DND-41 (cell line): ENCODE results near the gene LAMC1.

ENCODE experiments used
- ATAC-seq: fragments of 200-7000 bp; cut with Tn5 transposase; 3 replicates; pipeline ENCODE4 v1.9.1; 2021; ENCODE audit warnings: low read depth; ENCODE audit not compliant: insufficient read depth
- DNase-seq: peaks from one replicate; pipeline ENCODE4 v3.0.0-alpha.2; 2020
- H2AFZ ChIP-seq: 2 replicates; pipeline ENCODE4 v1.6.0; 2012; ENCODE audit warnings: low read depth, low read length
- H3K27ac ChIP-seq: 2 replicates; pipeline ENCODE4 v1.5.1; 2012; ENCODE audit warnings: low read length, inconsistent platforms
- H3K27me3 ChIP-seq: fragments of 200-600 bp; sonication (generic); 2 replicates; pipeline ENCODE4 v1.6.0; 2012; ENCODE audit warnings: low read length, mild to moderate bottlenecking, inconsistent platforms; ENCODE audit not compliant: insufficient read depth, poor library complexity
- H3K36me3 ChIP-seq: 2 replicates; pipeline ENCODE4 v1.5.1; 2012; ENCODE audit warnings: low read length, inconsistent platforms; ENCODE audit not compliant: insufficient read depth
- H3K4me1 ChIP-seq: 2 replicates; pipeline ENCODE4 v1.5.1; 2012; ENCODE audit warnings: mild to moderate bottlenecking, low read length; ENCODE audit not compliant: insufficient read depth
- H3K4me2 ChIP-seq: 2 replicates; pipeline ENCODE4 v1.6.0; 2012; ENCODE audit warnings: mild to moderate bottlenecking, moderate library complexity, low read length, inconsistent platforms; ENCODE audit not compliant: insufficient read depth
- H3K4me3 ChIP-seq, 2 experiments: fragments of 200-600 bp in 1 of 2; shearing (Covaris generic) in 1 of 2; 2 replicates each; pipeline ENCODE4 v1.5.1; 2012 to 2016; ENCODE audit warnings: inconsistent platforms in 2 of 2, low read length in 2 of 2, mild to moderate bottlenecking in 2 of 2, low read depth in 1 of 2, moderate library complexity in 1 of 2
- H3K79me2 ChIP-seq: 2 replicates; pipeline ENCODE4 v1.6.0; 2012; ENCODE audit warnings: low read length, inconsistent platforms; ENCODE audit not compliant: insufficient read depth
- H3K9ac ChIP-seq: 2 replicates; pipeline ENCODE4 v1.6.0; 2012; ENCODE audit warnings: low read depth, mild to moderate bottlenecking, inconsistent platforms, low read length, moderate library complexity
- H3K9me3 ChIP-seq: 2 replicates; pipeline ENCODE4 v1.5.1; 2012; ENCODE audit warnings: low read length, moderate library complexity, mild to moderate bottlenecking, inconsistent platforms; ENCODE audit not compliant: insufficient read depth, severe bottlenecking
- H4K20me1 ChIP-seq: 2 replicates; pipeline ENCODE4 v1.6.0; 2012; ENCODE audit warnings: low read length; ENCODE audit not compliant: insufficient read depth
- EZH2 ChIP-seq: IDR thresholded peaks from 3 replicates; pipeline ENCODE4 v1.6.1; 2012; ENCODE audit warnings: borderline replicate concordance, low read depth, mild to moderate bottlenecking, moderate library complexity, low read length, inconsistent platforms; ENCODE audit not compliant: severe bottlenecking
- TF ChIP-seq, protein P1 (sequence below): IDR thresholded peaks from 2 replicates; pipeline ENCODE4 v1.5.1; 2012; ENCODE audit warnings: borderline replicate concordance, low read length, moderate library complexity, mild to moderate bottlenecking; ENCODE audit not compliant: poor library complexity, severe bottlenecking; ENCODE audit errors: extremely low read depth

Gene LAMC1

GRCh38 chr1:183073320-183073719 lies 50.1 kb downstream of the LAMC1 start:
- H3K36me3 ChIP-seq = no peaks in the 10 kb centered on the region
- no peak overlapping the region for H3K4me3 ChIP-seq
- H3K4me1 ChIP-seq = peaks cover 12% of the 10 kb centered on the region
- TF ChIP-seq, protein P1, sequence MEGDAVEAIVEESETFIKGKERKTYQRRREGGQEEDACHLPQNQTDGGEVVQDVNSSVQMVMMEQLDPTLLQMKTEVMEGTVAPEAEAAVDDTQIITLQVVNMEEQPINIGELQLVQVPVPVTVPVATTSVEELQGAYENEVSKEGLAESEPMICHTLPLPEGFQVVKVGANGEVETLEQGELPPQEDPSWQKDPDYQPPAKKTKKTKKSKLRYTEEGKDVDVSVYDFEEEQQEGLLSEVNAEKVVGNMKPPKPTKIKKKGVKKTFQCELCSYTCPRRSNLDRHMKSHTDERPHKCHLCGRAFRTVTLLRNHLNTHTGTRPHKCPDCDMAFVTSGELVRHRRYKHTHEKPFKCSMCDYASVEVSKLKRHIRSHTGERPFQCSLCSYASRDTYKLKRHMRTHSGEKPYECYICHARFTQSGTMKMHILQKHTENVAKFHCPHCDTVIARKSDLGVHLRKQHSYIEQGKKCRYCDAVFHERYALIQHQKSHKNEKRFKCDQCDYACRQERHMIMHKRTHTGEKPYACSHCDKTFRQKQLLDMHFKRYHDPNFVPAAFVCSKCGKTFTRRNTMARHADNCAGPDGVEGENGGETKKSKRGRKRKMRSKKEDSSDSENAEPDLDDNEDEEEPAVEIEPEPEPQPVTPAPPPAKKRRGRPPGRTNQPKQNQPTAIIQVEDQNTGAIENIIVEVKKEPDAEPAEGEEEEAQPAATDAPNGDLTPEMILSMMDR = no peak
- no peak for TF ChIP-seq EZH2
- ATAC-seq = no peak
- H3K27me3 ChIP-seq = no peaks in the 10 kb centered on the region
- no peak overlapping the region for H3K9ac ChIP-seq
- no peak for DNase-seq
- no peak overlapping the region for H3K4me2 ChIP-seq
- no peaks in the 10 kb centered on the region for H4K20me1 ChIP-seq
- no peak overlapping the region for H3K27ac ChIP-seq
- no peak overlapping the region for H2AFZ ChIP-seq
- H3K79me2 ChIP-seq = no peaks in the 10 kb centered on the region
- no peaks in the 10 kb centered on the region for H3K9me3 ChIP-seq

- H4K20me1 ChIP-seq = no peaks in the 10 kb centered on the region
- no peak overlapping the region for H3K9ac ChIP-seq
- no peak for DNase-seq
- no peak overlapping the region for H2AFZ ChIP-seq
- no peak overlapping the region for H3K4me3 ChIP-seq
- H3K27ac ChIP-seq = no peak overlapping the region
- ATAC-seq = no peak
- no peaks in the 10 kb centered on the region for H3K27me3 ChIP-seq
- no peaks in the 10 kb centered on the region for H3K79me2 ChIP-seq
- peaks cover 12% of the 10 kb centered on the region for H3K4me1 ChIP-seq
- H3K36me3 ChIP-seq = no peaks in the 10 kb centered on the region
- H3K4me2 ChIP-seq = no peak overlapping the region
- no peak for TF ChIP-seq EZH2
- TF ChIP-seq, protein P1 = no peak
- H3K9me3 ChIP-seq = no peaks in the 10 kb centered on the region
Observed at GRCh38 chr1:183074215-183074614, 51.0 kb downstream of the LAMC1 start.

- H3K36me3 ChIP-seq = no peaks in the 10 kb centered on the region
- H3K9ac ChIP-seq = no peak overlapping the region
- TF ChIP-seq EZH2 = no peak
- TF ChIP-seq, protein P1 = no peak
- H3K4me2 ChIP-seq = no peak overlapping the region
- ATAC-seq (no peak), DNase-seq (no peak)
- H3K27ac ChIP-seq = no peak overlapping the region
- H3K9me3 ChIP-seq = no peaks in the 10 kb centered on the region
- no peaks in the 10 kb centered on the region for H3K27me3 ChIP-seq
- H3K4me3 ChIP-seq = no peak overlapping the region
- no peaks in the 10 kb centered on the region for H3K79me2 ChIP-seq
- peaks cover 9% of the 10 kb centered on the region for H3K4me1 ChIP-seq
- no peaks in the 10 kb centered on the region for H4K20me1 ChIP-seq
- no peak overlapping the region for H2AFZ ChIP-seq
Observed at GRCh38 chr1:183075861-183076260, 52.6 kb downstream of the LAMC1 start.

DNA sequence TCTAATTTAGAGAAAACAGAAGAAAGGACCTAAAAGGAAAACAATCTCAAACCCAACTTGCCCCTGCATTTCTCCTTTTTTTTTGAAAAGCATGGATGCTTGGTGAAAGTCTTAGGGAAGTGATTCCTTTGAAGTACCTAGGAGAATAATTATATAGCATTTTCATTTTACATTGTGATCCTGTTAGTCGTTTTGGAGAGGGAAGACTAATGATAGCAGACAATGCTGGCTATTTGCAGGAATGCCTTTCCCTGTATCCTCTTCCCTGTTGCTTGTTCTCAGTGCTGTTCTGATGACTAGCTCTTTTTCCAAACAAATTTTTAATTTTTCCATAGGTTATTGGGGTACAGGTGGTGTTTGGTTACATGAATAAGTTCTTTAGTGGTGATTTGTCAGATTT lies 53.9 kb downstream of the LAMC1 start:
- no peak overlapping the region for H3K4me2 ChIP-seq
- TF ChIP-seq EZH2 = no peak
- TF ChIP-seq, protein P1 = no peak
- no peaks in the 10 kb centered on the region for H3K27me3 ChIP-seq
- no peaks in the 10 kb centered on the region for H4K20me1 ChIP-seq
- H3K9ac ChIP-seq = no peak overlapping the region
- H3K27ac ChIP-seq = no peak overlapping the region
- no peak overlapping the region for H3K4me3 ChIP-seq
- H3K36me3 ChIP-seq = no peaks in the 10 kb centered on the region
- H3K4me1 ChIP-seq = no peaks in the 10 kb centered on the region
- no peak overlapping the region for H2AFZ ChIP-seq
- no peaks in the 10 kb centered on the region for H3K79me2 ChIP-seq
- ATAC-seq = no peak
- DNase-seq = no peak
- H3K9me3 ChIP-seq = no peaks in the 10 kb centered on the region
